Measurements from ENCODE around the gene OPRL1.

Gene OPRL1

GRCh38 chr20:64080013-64080812 lies at the start of gene OPRL1:
TSS of gene OPRL1 (plus strand) at chr20:64080082. CDS start at chr20:64092721, 12,639 bp downstream.
- Histone ChIP-seq H3K4me1 (ENCODE audit: control insufficient read depth, insufficient read depth, low read length) (peaks cover 24% of the 10 kb centered on the region), H3K27ac (ENCODE audit: low read depth, low read length) (peak within 1 kb of the TSS; percentile 21), H3K9me3 (ENCODE audit: control insufficient read depth, insufficient read depth, low read length) (no peaks in the 10 kb centered on the region), H3K27me3 (ENCODE audit: control insufficient read depth, insufficient read depth, low read length) (peaks cover 49% of the 10 kb centered on the region), H3K9ac (ENCODE audit: low read depth, low read length) (peak within 1 kb of the TSS; percentile 46; the same call in 1 of the 2 replicates), H3K4me3 (ENCODE audit: low read depth, low read length) (peak within 1 kb of the TSS; percentile 82), H3K36me3 (ENCODE audit: control insufficient read depth, insufficient read depth, low read length) (no peaks in the 10 kb centered on the region)

GRCh38 chr20:64030371-64031134 lies 49.3 kb upstream of the OPRL1 start:
- Histone ChIP-seq H3K9ac (ENCODE audit: low read depth, low read length) (no peak overlapping the region), H3K27me3 (ENCODE audit: control insufficient read depth, insufficient read depth, low read length) (no peaks in the 10 kb centered on the region), H3K9me3 (ENCODE audit: control insufficient read depth, insufficient read depth, low read length) (no peaks in the 10 kb centered on the region), H3K4me1 (ENCODE audit: control insufficient read depth, insufficient read depth, low read length) (no peaks in the 10 kb centered on the region), H3K4me3 (ENCODE audit: low read depth, low read length) (no peak overlapping the region), H3K36me3 (ENCODE audit: control insufficient read depth, insufficient read depth, low read length) (peaks cover 85% of the 10 kb centered on the region), H3K27ac (ENCODE audit: low read depth, low read length) (no peak overlapping the region)

DNA sequence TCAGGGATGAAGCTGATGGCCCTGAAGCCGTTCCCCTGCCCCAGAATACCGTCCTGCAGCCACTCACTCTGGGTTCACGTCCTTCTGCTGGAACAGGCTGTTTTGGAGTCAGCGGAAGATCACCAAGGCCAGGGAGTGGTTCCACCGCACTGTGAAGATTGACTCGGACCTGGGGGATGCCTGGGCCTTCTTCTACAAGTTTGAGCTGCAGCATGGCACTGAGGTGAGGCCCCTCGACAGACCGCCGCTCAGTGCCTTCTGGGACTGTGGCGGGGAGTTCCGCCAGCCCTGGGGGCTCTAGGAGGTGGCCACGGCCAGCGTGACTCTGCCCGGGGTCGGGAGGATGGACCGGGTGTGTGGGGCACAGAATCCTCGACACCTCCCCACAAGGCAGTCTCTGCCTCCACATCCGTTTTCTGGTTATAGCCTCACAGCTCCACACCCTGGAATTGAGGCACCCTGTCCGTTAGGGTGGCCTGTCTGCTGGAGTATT lies 48.0 kb upstream of the OPRL1 start:
- Histone ChIP-seq H3K4me3 (ENCODE audit: low read depth, low read length) (no peak overlapping the region), H3K4me1 (ENCODE audit: control insufficient read depth, insufficient read depth, low read length) (peaks cover 10% of the 10 kb centered on the region; the same call in 1 of the 2 replicates), H3K27me3 (ENCODE audit: control insufficient read depth, insufficient read depth, low read length) (no peaks in the 10 kb centered on the region), H3K9ac (ENCODE audit: low read depth, low read length) (no peak overlapping the region), H3K36me3 (ENCODE audit: control insufficient read depth, insufficient read depth, low read length) (peaks cover 74% of the 10 kb centered on the region), H3K27ac (ENCODE audit: low read depth, low read length) (no peak overlapping the region), H3K9me3 (ENCODE audit: control insufficient read depth, insufficient read depth, low read length) (no peaks in the 10 kb centered on the region)

- Histone ChIP-seq H3K36me3 (ENCODE audit: control insufficient read depth, insufficient read depth, low read length) (peaks cover 63% of the 10 kb centered on the region), H3K27me3 (ENCODE audit: control insufficient read depth, insufficient read depth, low read length) (peaks cover 9% of the 10 kb centered on the region), H3K4me3 (ENCODE audit: low read depth, low read length) (no peak overlapping the region), H3K9ac (ENCODE audit: low read depth, low read length) (no peak overlapping the region), H3K9me3 (ENCODE audit: control insufficient read depth, insufficient read depth, low read length) (no peaks in the 10 kb centered on the region), H3K4me1 (ENCODE audit: control insufficient read depth, insufficient read depth, low read length) (peaks cover 13% of the 10 kb centered on the region; the same call in 1 of the 2 replicates), H3K27ac (ENCODE audit: low read depth, low read length) (no peak overlapping the region)
These were observed 46.9 kb upstream of the OPRL1 start for GRCh38 chr20:64032706-64033624.

- Histone ChIP-seq H3K4me1 (ENCODE audit: control insufficient read depth, insufficient read depth, low read length) (peaks cover 13% of the 10 kb centered on the region; the same call in 1 of the 2 replicates), H3K36me3 (ENCODE audit: control insufficient read depth, insufficient read depth, low read length) (peaks cover 52% of the 10 kb centered on the region), H3K27me3 (ENCODE audit: control insufficient read depth, insufficient read depth, low read length) (peaks cover 19% of the 10 kb centered on the region), H3K4me3 (ENCODE audit: low read depth, low read length) (no peak overlapping the region), H3K27ac (ENCODE audit: low read depth, low read length) (no peak overlapping the region), H3K9ac (ENCODE audit: low read depth, low read length) (no peak overlapping the region), H3K9me3 (ENCODE audit: control insufficient read depth, insufficient read depth, low read length) (no peaks in the 10 kb centered on the region)
These were observed 45.8 kb upstream of the OPRL1 start for GRCh38 chr20:64033981-64034493.

- no peak overlapping the region for H3K9ac ChIP-seq (ENCODE audit: low read depth, low read length)
- peaks cover 40% of the 10 kb centered on the region for H3K36me3 ChIP-seq (ENCODE audit: control insufficient read depth, insufficient read depth, low read length)
- no peak overlapping the region for H3K4me3 ChIP-seq (ENCODE audit: low read depth, low read length)
- H3K27ac ChIP-seq (ENCODE audit: low read depth, low read length), result no peak overlapping the region
- no peaks in the 10 kb centered on the region for H3K9me3 ChIP-seq (ENCODE audit: control insufficient read depth, insufficient read depth, low read length)
- peaks cover 13% of the 10 kb centered on the region; the same call in 1 of the 2 replicates for H3K4me1 ChIP-seq (ENCODE audit: control insufficient read depth, insufficient read depth, low read length)
- H3K27me3 ChIP-seq (ENCODE audit: control insufficient read depth, insufficient read depth, low read length), result peaks cover 32% of the 10 kb centered on the region
These were observed 44.6 kb upstream of the OPRL1 start for GRCh38 chr20:64035066-64035932.

DNA sequence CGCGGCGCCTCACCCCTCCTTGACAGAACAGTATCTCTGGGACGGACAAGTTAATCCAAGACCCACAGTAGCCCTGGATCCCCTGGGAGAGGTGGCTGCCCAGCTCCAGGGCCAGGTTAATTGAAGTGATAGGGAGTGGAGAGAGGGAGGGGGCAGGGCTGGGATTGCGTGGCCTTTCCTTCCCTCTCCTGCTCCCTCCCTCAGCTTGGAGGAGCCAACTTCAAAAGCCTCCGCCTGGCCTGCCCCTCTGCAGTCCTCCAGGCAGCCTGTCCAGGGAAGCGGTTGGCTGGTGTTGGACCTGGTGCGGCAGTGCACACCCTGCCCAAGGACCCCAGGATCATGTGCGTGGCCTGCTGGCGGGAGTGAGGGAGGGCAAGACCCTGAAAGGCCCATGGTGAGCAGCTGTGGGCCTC lies 43.9 kb upstream of the OPRL1 start, which contains the start of gene C20orf204:
Gene C20orf204, plus strand, starts transcription at position 250 of the 413 bp plus-strand sequence. Its CDS starts 142 bp downstream, at position 392.
- no peak within 1 kb of the TSS for H3K4me3 ChIP-seq (ENCODE audit: low read depth, low read length)
- peaks cover 13% of the 10 kb centered on the region; the same call in 1 of the 2 replicates for H3K4me1 ChIP-seq (ENCODE audit: control insufficient read depth, insufficient read depth, low read length)
- H3K27ac ChIP-seq (ENCODE audit: low read depth, low read length), result no peak within 1 kb of the TSS

DNA sequence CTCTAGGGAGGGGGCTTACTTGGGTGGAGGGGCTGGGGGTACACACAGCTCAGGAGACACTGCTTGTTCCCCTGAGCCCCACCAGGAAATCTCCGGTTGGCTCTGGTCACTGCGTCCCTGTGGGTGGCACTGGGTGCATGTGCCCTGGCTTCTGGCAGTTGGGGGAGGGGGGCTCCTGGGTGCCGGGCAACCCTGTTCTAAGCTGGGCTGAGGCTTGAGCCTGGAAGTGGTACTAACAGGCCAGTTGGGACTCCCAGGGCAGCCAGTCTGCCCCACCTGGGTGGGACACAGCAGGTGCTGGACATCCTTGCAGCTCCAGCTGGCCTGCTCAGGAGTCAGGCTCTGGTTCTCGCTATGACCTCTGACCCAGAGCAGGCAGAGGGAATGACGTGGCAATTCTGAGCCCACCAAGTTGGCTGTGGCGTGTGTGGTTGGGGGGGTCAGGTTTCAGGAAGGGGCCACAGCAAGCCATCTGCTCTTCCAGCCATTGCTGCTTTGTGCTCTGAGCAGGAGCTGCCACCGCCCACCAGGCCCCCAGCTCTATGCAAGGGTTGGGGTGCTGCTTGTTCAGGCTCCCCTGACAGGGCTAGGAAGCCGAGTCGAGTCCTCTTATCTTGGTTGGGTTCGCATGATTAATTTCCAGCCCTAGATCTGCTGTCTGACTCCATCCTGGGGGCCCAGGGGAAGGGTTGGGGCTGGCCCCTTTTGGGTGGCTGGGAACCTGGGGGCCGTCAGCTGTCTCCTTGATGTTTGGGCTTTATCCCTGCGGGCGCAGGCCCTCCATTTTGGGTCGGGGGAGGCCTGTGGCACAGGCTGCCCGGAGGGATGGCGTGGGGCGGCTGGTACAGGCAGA lies 43.3 kb upstream of the OPRL1 start:
- Histone ChIP-seq H3K36me3 (ENCODE audit: control insufficient read depth, insufficient read depth, low read length) (peaks cover 30% of the 10 kb centered on the region), H3K4me1 (ENCODE audit: control insufficient read depth, insufficient read depth, low read length) (peaks cover 13% of the 10 kb centered on the region; the same call in 1 of the 2 replicates), H3K9me3 (ENCODE audit: control insufficient read depth, insufficient read depth, low read length) (no peaks in the 10 kb centered on the region), H3K27ac (ENCODE audit: low read depth, low read length) (no peak overlapping the region), H3K27me3 (ENCODE audit: control insufficient read depth, insufficient read depth, low read length) (peaks cover 44% of the 10 kb centered on the region), H3K9ac (ENCODE audit: low read depth, low read length) (no peak overlapping the region), H3K4me3 (ENCODE audit: low read depth, low read length) (no peak overlapping the region)

More for the DNA sequence above, 43.9 kb upstream of the OPRL1 start, which contains the start of gene C20orf204:
- Histone ChIP-seq H3K9me3 (ENCODE audit: control insufficient read depth, insufficient read depth, low read length) (no peaks in the 10 kb centered on the region), H3K9ac (ENCODE audit: low read depth, low read length) (no peak within 1 kb of the TSS), H3K27me3 (ENCODE audit: control insufficient read depth, insufficient read depth, low read length) (peaks cover 38% of the 10 kb centered on the region), H3K36me3 (ENCODE audit: control insufficient read depth, insufficient read depth, low read length) (peaks cover 33% of the 10 kb centered on the region)

- Histone ChIP-seq H3K4me3 (ENCODE audit: low read depth, low read length) (no peak overlapping the region), H3K27ac (ENCODE audit: low read depth, low read length) (no peak overlapping the region), H3K9ac (ENCODE audit: low read depth, low read length) (no peak overlapping the region)
These were observed 42.7 kb upstream of the OPRL1 start for GRCh38 chr20:64037199-64037497.

More at GRCh38 chr20:64037199-64037497, 42.7 kb upstream of the OPRL1 start:
- Histone ChIP-seq H3K4me1 (ENCODE audit: control insufficient read depth, insufficient read depth, low read length) (peaks cover 17% of the 10 kb centered on the region; the same call in 1 of the 2 replicates), H3K9me3 (ENCODE audit: control insufficient read depth, insufficient read depth, low read length) (no peaks in the 10 kb centered on the region), H3K36me3 (ENCODE audit: control insufficient read depth, insufficient read depth, low read length) (peaks cover 24% of the 10 kb centered on the region), H3K27me3 (ENCODE audit: control insufficient read depth, insufficient read depth, low read length) (peaks cover 50% of the 10 kb centered on the region)
